DND-41 (cell line): ENCODE results near the gene RANBP9.

Experiments used
- ATAC-seq: fragments of 200-7000 bp; cut with Tn5 transposase; 3 replicates; pipeline ENCODE4 v1.9.1; 2021; ENCODE audit warnings: low read depth; ENCODE audit not compliant: insufficient read depth
- DNase-seq: peaks from one replicate; pipeline ENCODE4 v3.0.0-alpha.2; 2020
- H2AFZ ChIP-seq: 2 replicates; pipeline ENCODE4 v1.6.0; 2012; ENCODE audit warnings: low read depth, low read length
- H3K27ac ChIP-seq: 2 replicates; pipeline ENCODE4 v1.5.1; 2012; ENCODE audit warnings: low read length, inconsistent platforms
- H3K27me3 ChIP-seq: fragments of 200-600 bp; sonication (generic); 2 replicates; pipeline ENCODE4 v1.6.0; 2012; ENCODE audit warnings: low read length, mild to moderate bottlenecking, inconsistent platforms; ENCODE audit not compliant: insufficient read depth, poor library complexity
- H3K36me3 ChIP-seq: 2 replicates; pipeline ENCODE4 v1.5.1; 2012; ENCODE audit warnings: low read length, inconsistent platforms; ENCODE audit not compliant: insufficient read depth
- H3K4me1 ChIP-seq: 2 replicates; pipeline ENCODE4 v1.5.1; 2012; ENCODE audit warnings: mild to moderate bottlenecking, low read length; ENCODE audit not compliant: insufficient read depth
- H3K4me2 ChIP-seq: 2 replicates; pipeline ENCODE4 v1.6.0; 2012; ENCODE audit warnings: mild to moderate bottlenecking, moderate library complexity, low read length, inconsistent platforms; ENCODE audit not compliant: insufficient read depth
- H3K4me3 ChIP-seq, 2 experiments: fragments of 200-600 bp in 1 of 2; shearing (Covaris generic) in 1 of 2; 2 replicates each; pipeline ENCODE4 v1.5.1; 2012 to 2016; ENCODE audit warnings: inconsistent platforms in 2 of 2, low read length in 2 of 2, mild to moderate bottlenecking in 2 of 2, low read depth in 1 of 2, moderate library complexity in 1 of 2
- H3K79me2 ChIP-seq: 2 replicates; pipeline ENCODE4 v1.6.0; 2012; ENCODE audit warnings: low read length, inconsistent platforms; ENCODE audit not compliant: insufficient read depth
- H3K9ac ChIP-seq: 2 replicates; pipeline ENCODE4 v1.6.0; 2012; ENCODE audit warnings: low read depth, mild to moderate bottlenecking, inconsistent platforms, low read length, moderate library complexity
- H3K9me3 ChIP-seq: 2 replicates; pipeline ENCODE4 v1.5.1; 2012; ENCODE audit warnings: low read length, moderate library complexity, mild to moderate bottlenecking, inconsistent platforms; ENCODE audit not compliant: insufficient read depth, severe bottlenecking
- H4K20me1 ChIP-seq: 2 replicates; pipeline ENCODE4 v1.6.0; 2012; ENCODE audit warnings: low read length; ENCODE audit not compliant: insufficient read depth
- CTCF ChIP-seq: IDR thresholded peaks from 2 replicates; pipeline ENCODE4 v1.5.1; 2012; ENCODE audit warnings: borderline replicate concordance, low read length, moderate library complexity, mild to moderate bottlenecking; ENCODE audit not compliant: poor library complexity, severe bottlenecking; ENCODE audit errors: extremely low read depth
- EZH2 ChIP-seq: IDR thresholded peaks from 3 replicates; pipeline ENCODE4 v1.6.1; 2012; ENCODE audit warnings: borderline replicate concordance, low read depth, mild to moderate bottlenecking, moderate library complexity, low read length, inconsistent platforms; ENCODE audit not compliant: severe bottlenecking

The RANBP9 gene

GRCh38 chr6:13653296-13653695 is 58.3 kb downstream of the RANBP9 start:
- no peaks in the 10 kb centered on the region for H3K9me3 ChIP-seq
- no peak for ATAC-seq
- TF ChIP-seq EZH2: no peak
- no peak for TF ChIP-seq CTCF
- H3K79me2 ChIP-seq: peaks cover 53% of the 10 kb centered on the region
- H3K4me1 ChIP-seq: no peaks in the 10 kb centered on the region
- peaks cover 56% of the 10 kb centered on the region for H3K36me3 ChIP-seq
- no peaks in the 10 kb centered on the region for H3K27me3 ChIP-seq
- no peak overlapping the region for H3K4me2 ChIP-seq
- H3K4me3 ChIP-seq: no peak overlapping the region
- no peak overlapping the region for H3K27ac ChIP-seq
- no peak for DNase-seq
- H2AFZ ChIP-seq: no peak overlapping the region
- H4K20me1 ChIP-seq: peaks cover 7% of the 10 kb centered on the region; the same call in 1 of the 2 replicates
- H3K9ac ChIP-seq: no peak overlapping the region

- Histone ChIP-seq H3K9ac (no peak overlapping the region), H3K4me1 (no peaks in the 10 kb centered on the region), H3K27ac (no peak overlapping the region), H3K4me3 (no peak overlapping the region), H3K27me3 (no peaks in the 10 kb centered on the region), H3K9me3 (no peaks in the 10 kb centered on the region), H3K36me3 (peaks cover 52% of the 10 kb centered on the region), H4K20me1 (0 out of 2 replicates have a peak, but pooled peaks cover 5% of the 10 kb centered on the region), H2AFZ (no peak overlapping the region), H3K79me2 (peaks cover 26% of the 10 kb centered on the region), H3K4me2 (no peak overlapping the region)
- ATAC-seq (no peak), DNase-seq (no peak)
- TF ChIP-seq EZH2: no peak
- TF ChIP-seq CTCF: no peak
These were observed 62.2 kb downstream of the RANBP9 start for GRCh38 chr6:13649393-13649792.

- peaks cover 26% of the 10 kb centered on the region for H3K79me2 ChIP-seq
- no peak overlapping the region for H3K9ac ChIP-seq
- no peak for ATAC-seq
- DNase-seq: no peak
- TF ChIP-seq CTCF (no peak), EZH2 (no peak)
- H3K9me3 ChIP-seq: no peaks in the 10 kb centered on the region
- H3K36me3 ChIP-seq: peaks cover 56% of the 10 kb centered on the region
- H3K27me3 ChIP-seq: no peaks in the 10 kb centered on the region
- H3K4me2 ChIP-seq: no peak overlapping the region
- H3K4me1 ChIP-seq: no peaks in the 10 kb centered on the region
- H2AFZ ChIP-seq: no peak overlapping the region
- 0 out of 2 replicates have a peak, but pooled peaks cover 5% of the 10 kb centered on the region for H4K20me1 ChIP-seq
- no peak overlapping the region for H3K4me3 ChIP-seq
- H3K27ac ChIP-seq: no peak overlapping the region
These were observed 62.8 kb downstream of the RANBP9 start for GRCh38 chr6:13648850-13649249.

GRCh38 chr6:13643125-13643524 is 68.5 kb downstream of the RANBP9 start:
- Histone ChIP-seq H3K27me3 (no peaks in the 10 kb centered on the region), H3K27ac (no peak overlapping the region), H3K4me1 (no peaks in the 10 kb centered on the region), H3K9me3 (no peaks in the 10 kb centered on the region), H4K20me1 (no peaks in the 10 kb centered on the region), H3K9ac (no peak overlapping the region), H3K79me2 (peaks cover 4% of the 10 kb centered on the region; the same call in 1 of the 2 replicates), H3K4me2 (no peak overlapping the region), H3K4me3 (no peak overlapping the region), H3K36me3 (peaks cover 77% of the 10 kb centered on the region), H2AFZ (no peak overlapping the region)
- no peak for ATAC-seq
- no peak for DNase-seq
- TF ChIP-seq CTCF: no peak
- TF ChIP-seq EZH2: no peak
